ENCODE data around the gene PIGU. TPM values are rescaled to one million over a fixed set of nuclear protein-coding genes. Genes with fewer than 3 reads are reported as not detected.
A peak's percentile ranks its signal among the peaks of the same experiment; 100 is the strongest.
"Not testable (repeated sequence)": the region's sequence is repeated elsewhere in the genome, so short reads cannot be mapped to it uniquely, and the experiment has no call there.

The PIGU gene
- total and polyA plus RNA-seq, 5 experiments from 2014 or later = 11.4 to 25.4 (median 18.3) TPM

- Mint-ChIP-seq H3K27ac (peak overlapping the region in 4 of 10 donors; percentile 36 to 98 (median 75)), H3K9me3 (no peaks in the 10 kb centered on the region), H3K4me1 (peaks cover 12 to 37% (median 18%) of the 10 kb centered on the region in 4 donors), H3K36me3 (peaks cover 0 to 3% (median 0%) of the 10 kb centered on the region in 3 donors), H3K27me3 (no peaks in the 10 kb centered on the region), H3K4me3 (peak overlapping the region in 8 of 10 donors; percentile 30 to 98 (median 96))
- no peak for ATAC-seq
- no peak for DNase-seq
- POLR2A ChIA-PET = no interaction called here
Observed at GRCh38 chr20:34675561-34675960, 1.3 kb downstream of the PIGU start.

- Mint-ChIP-seq H3K4me3 (no peak overlapping the region), H3K27me3 (no peaks in the 10 kb centered on the region), H3K36me3 (peaks cover 0 to 8% (median 3%) of the 10 kb centered on the region in 3 donors), H3K4me1 (peaks cover 9 to 42% (median 18%) of the 10 kb centered on the region in 4 donors), H3K9me3 (peaks cover 0 to 3% (median 0%) of the 10 kb centered on the region in 9 donors), H3K27ac (no peak overlapping the region)
- no peak for ATAC-seq
- POLR2A ChIA-PET = interaction anchor here (0.6 to 0.7 kb wide), 3 partner anchors 27 to 565 kb away, joined by 3 to 4 read pairs (median 3); no protein-coding TSS in a partner anchor
- DNase-seq = no peak
Observed at GRCh38 chr20:34673412-34673811, 3.5 kb downstream of the PIGU start.

GRCh38 chr20:34669094-34669493 is 7.8 kb downstream of the PIGU start:
- peaks cover 0 to 3% (median 0%) of the 10 kb centered on the region in 9 donors for H3K9me3 Mint-ChIP-seq
- DNase-seq = no peak
- H3K27ac Mint-ChIP-seq = no peak overlapping the region
- H3K4me3 Mint-ChIP-seq = no peak overlapping the region
- peaks cover 0 to 8% (median 3%) of the 10 kb centered on the region in 3 donors for H3K36me3 Mint-ChIP-seq
- no peak for ATAC-seq
- H3K4me1 Mint-ChIP-seq = peaks cover 0 to 21% (median 4%) of the 10 kb centered on the region in 4 donors
- POLR2A ChIA-PET = no interaction called here
- H3K27me3 Mint-ChIP-seq = no peaks in the 10 kb centered on the region

GRCh38 chr20:34664751-34665150 is 12.1 kb downstream of the PIGU start:
- H3K4me1 Mint-ChIP-seq = peaks cover 1 to 13% (median 4%) of the 10 kb centered on the region in 4 donors
- H3K27me3 Mint-ChIP-seq, H3K36me3 Mint-ChIP-seq, H3K27ac Mint-ChIP-seq, H3K4me3 Mint-ChIP-seq, DNase-seq, H3K9me3 Mint-ChIP-seq, ATAC-seq: not testable (repeated sequence)
- POLR2A ChIA-PET = interaction anchor here (0.7 kb wide), 1 partner anchor 1791 kb away, joined by 3 read pairs; no protein-coding TSS in a partner anchor

GRCh38 chr20:34663213-34663943 is 13.5 kb downstream of the PIGU start:
- POLR2A ChIA-PET = interaction anchor here (1.4 kb wide), 1 partner anchor 14 kb away, joined by 4 read pairs; the partner anchor contains the start of gene PIGU
- Mint-ChIP-seq H3K27ac (no peak overlapping the region), H3K4me1 (peaks cover 1 to 9% (median 4%) of the 10 kb centered on the region in 4 donors), H3K27me3 (no peaks in the 10 kb centered on the region), H3K4me3 (no peak overlapping the region), H3K36me3 (peaks cover 0 to 3% (median 0%) of the 10 kb centered on the region in 3 donors), H3K9me3 (no peaks in the 10 kb centered on the region)
- ATAC-seq = no peak
- no peak for DNase-seq

- H3K4me3 Mint-ChIP-seq, DNase-seq, ATAC-seq, H3K27ac Mint-ChIP-seq, POLR2A ChIA-PET, H3K4me1 Mint-ChIP-seq, H3K9me3 Mint-ChIP-seq, H3K27me3 Mint-ChIP-seq: not testable (repeated sequence)
- H3K36me3 Mint-ChIP-seq = peaks cover 0 to 10% (median 0%) of the 10 kb centered on the region in 3 donors
Observed at GRCh38 chr20:34661811-34662210, 15.1 kb downstream of the PIGU start.

- H3K27ac Mint-ChIP-seq, ATAC-seq, POLR2A ChIA-PET, H3K27me3 Mint-ChIP-seq, DNase-seq, H3K4me3 Mint-ChIP-seq, H3K4me1 Mint-ChIP-seq, H3K9me3 Mint-ChIP-seq: not testable (repeated sequence)
- H3K36me3 Mint-ChIP-seq = peaks cover 0 to 28% (median 5%) of the 10 kb centered on the region in 3 donors
Observed at GRCh38 chr20:34658654-34659053, 18.2 kb downstream of the PIGU start.

- no peaks in the 10 kb centered on the region for H3K27me3 Mint-ChIP-seq
- POLR2A ChIA-PET = no interaction called here
- no peak for ATAC-seq
Observed at GRCh38 chr20:34654207-34654744, 22.6 kb downstream of the PIGU start.

GRCh38 chr20:34651200-34651599 is 25.7 kb downstream of the PIGU start:
- peak overlapping the region in 2 of 10 donors; percentile 18 to 29 for H3K27ac Mint-ChIP-seq
- H3K4me1 Mint-ChIP-seq = peaks cover 0 to 5% (median 2%) of the 10 kb centered on the region in 4 donors
- H3K9me3 Mint-ChIP-seq = no peaks in the 10 kb centered on the region
- no peaks in the 10 kb centered on the region for H3K27me3 Mint-ChIP-seq
- DNase-seq (no peak), ATAC-seq (no peak)
- POLR2A ChIA-PET = no interaction called here
- H3K36me3 Mint-ChIP-seq = peaks cover 0 to 48% (median 12%) of the 10 kb centered on the region in 3 donors
- H3K4me3 Mint-ChIP-seq = no peak overlapping the region

More at GRCh38 chr20:34654207-34654744, 22.6 kb downstream of the PIGU start:
- Mint-ChIP-seq H3K27ac (no peak overlapping the region), H3K4me1 (peaks cover 0 to 6% (median 3%) of the 10 kb centered on the region in 4 donors), H3K4me3 (no peak overlapping the region), H3K9me3 (no peaks in the 10 kb centered on the region), H3K36me3 (peaks cover 0 to 51% (median 12%) of the 10 kb centered on the region in 3 donors)
- DNase-seq = no peak

- Mint-ChIP-seq H3K4me1 (peaks cover 0 to 3% (median 0%) of the 10 kb centered on the region in 4 donors), H3K27ac (no peak overlapping the region), H3K36me3 (peaks cover 0 to 38% (median 2%) of the 10 kb centered on the region in 3 donors), H3K27me3 (no peaks in the 10 kb centered on the region), H3K4me3 (no peak overlapping the region), H3K9me3 (no peaks in the 10 kb centered on the region)
- DNase-seq (no peak), ATAC-seq (no peak)
- POLR2A ChIA-PET = interaction anchor here (0.6 kb wide), 1 partner anchor 99 kb away, joined by 4 read pairs; no protein-coding TSS in a partner anchor
Observed at GRCh38 chr20:34647737-34648136, 29.2 kb downstream of the PIGU start.

- ATAC-seq = no peak
- H3K4me3 Mint-ChIP-seq = no peak overlapping the region
Observed at GRCh38 chr20:34644951-34645350, 31.9 kb downstream of the PIGU start.

GRCh38 chr20:34644345-34644744 is 32.5 kb downstream of the PIGU start:
- Mint-ChIP-seq H3K9me3 (no peaks in the 10 kb centered on the region), H3K4me1 (peaks cover 0 to 2% (median 0%) of the 10 kb centered on the region in 4 donors), H3K4me3 (no peak overlapping the region), H3K27ac (peak overlapping the region in 2 of 10 donors; percentile 39 to 62), H3K36me3 (peaks cover 0 to 36% (median 0%) of the 10 kb centered on the region in 3 donors), H3K27me3 (no peaks in the 10 kb centered on the region)
- POLR2A ChIA-PET = interaction anchor here (0.7 kb wide), 2 partner anchors 301 to 817 kb away, joined by 3 to 8 read pairs; no protein-coding TSS in a partner anchor
- no peak for DNase-seq
- no peak for ATAC-seq

More at GRCh38 chr20:34644951-34645350, 31.9 kb downstream of the PIGU start:
- Mint-ChIP-seq H3K27me3 (no peaks in the 10 kb centered on the region), H3K4me1 (peaks cover 0 to 2% (median 0%) of the 10 kb centered on the region in 4 donors), H3K27ac (no peak overlapping the region), H3K36me3 (peaks cover 0 to 32% (median 0%) of the 10 kb centered on the region in 3 donors), H3K9me3 (no peaks in the 10 kb centered on the region)
- POLR2A ChIA-PET = interaction anchor here (0.7 kb wide), 1 partner anchor 301 kb away, joined by 3 read pairs; no protein-coding TSS in a partner anchor
- no peak for DNase-seq

- no peak overlapping the region for H3K27ac Mint-ChIP-seq
- no peaks in the 10 kb centered on the region for H3K4me1 Mint-ChIP-seq
- DNase-seq = no peak
- no peak for ATAC-seq
- no peaks in the 10 kb centered on the region for H3K27me3 Mint-ChIP-seq
- H3K9me3 Mint-ChIP-seq = no peaks in the 10 kb centered on the region
- peaks cover 0 to 36% (median 0%) of the 10 kb centered on the region in 3 donors for H3K36me3 Mint-ChIP-seq
- H3K4me3 Mint-ChIP-seq = no peak overlapping the region
- POLR2A ChIA-PET = interaction anchor here (0.7 kb wide), 1 partner anchor 816 kb away, joined by 8 read pairs; no protein-coding TSS in a partner anchor
Observed at GRCh38 chr20:34643928-34644327, 33.0 kb downstream of the PIGU start.
